Measurements from ENCODE around the gene IGDCC3.

The IGDCC3 gene

DNA sequence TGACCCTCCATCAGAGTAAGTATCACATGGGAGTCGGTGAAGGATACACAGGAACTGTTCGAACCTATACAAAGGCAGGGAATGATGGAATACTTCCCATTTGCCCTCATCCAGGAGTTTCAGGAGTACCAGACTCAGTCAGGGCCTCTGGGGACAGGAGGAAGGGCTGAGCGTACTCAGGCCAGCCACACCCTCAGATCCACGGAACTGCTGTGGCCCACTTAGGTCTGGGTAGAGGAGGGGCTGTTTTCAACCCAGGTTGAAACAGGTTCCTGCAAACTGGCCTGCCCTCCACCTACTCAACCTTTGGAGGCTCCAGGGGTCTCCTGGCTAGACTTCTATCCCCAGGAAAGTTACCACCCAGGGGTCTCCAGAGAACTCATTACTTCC is 6.7 kb upstream of the IGDCC3 start:
- H3K27me3 Mint-ChIP-seq = peaks cover 13% of the 10 kb centered on the region
- H3K9me3 Mint-ChIP-seq = no peaks in the 10 kb centered on the region
- H3K27ac Mint-ChIP-seq = no peak overlapping the region
- H3K36me3 Mint-ChIP-seq = no peaks in the 10 kb centered on the region
- H3K4me1 Mint-ChIP-seq = peaks cover 3% of the 10 kb centered on the region
- H3K4me3 Mint-ChIP-seq = peak overlapping the region; percentile 90

- no peaks in the 10 kb centered on the region for H3K36me3 Mint-ChIP-seq
- no peak overlapping the region for H3K27ac Mint-ChIP-seq
- H3K4me3 Mint-ChIP-seq = peak overlapping the region; percentile 71
- no peaks in the 10 kb centered on the region for H3K9me3 Mint-ChIP-seq
- peaks cover 3% of the 10 kb centered on the region for H3K4me1 Mint-ChIP-seq
- H3K27me3 Mint-ChIP-seq = peaks cover 13% of the 10 kb centered on the region
Observed at GRCh38 chr15:65383991-65384390, 6.2 kb upstream of the IGDCC3 start.

- peaks cover 5% of the 10 kb centered on the region for H3K4me1 Mint-ChIP-seq
Observed at GRCh38 chr15:65383456-65383855, 5.7 kb upstream of the IGDCC3 start.

DNA sequence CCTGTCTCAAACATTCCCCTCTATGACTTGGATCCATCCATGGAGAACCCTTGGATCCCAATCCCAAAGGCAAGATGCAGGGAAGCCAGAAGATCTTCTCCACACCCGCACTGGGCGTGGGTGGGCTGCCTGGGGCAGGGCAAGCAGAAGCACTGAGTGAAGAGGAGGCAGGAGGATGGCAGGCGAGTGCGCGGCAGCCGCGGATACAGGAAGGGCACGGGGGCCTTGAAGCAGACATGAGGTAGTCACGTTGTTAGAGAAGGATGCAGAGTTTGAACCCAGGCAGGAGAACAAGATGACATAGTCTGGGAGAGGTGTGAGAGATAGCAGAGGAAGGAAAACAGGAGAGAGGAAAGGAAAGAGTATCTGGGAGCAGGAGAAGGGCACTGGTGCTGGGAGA is 5.1 kb upstream of the IGDCC3 start:
- Mint-ChIP-seq H3K27me3 (peaks cover 20% of the 10 kb centered on the region), H3K4me3 (no peak overlapping the region), H3K9me3 (no peaks in the 10 kb centered on the region), H3K4me1 (peaks cover 7% of the 10 kb centered on the region), H3K27ac (peak overlapping the region; percentile 43), H3K36me3 (no peaks in the 10 kb centered on the region)

More at GRCh38 chr15:65383456-65383855, 5.7 kb upstream of the IGDCC3 start:
- peaks cover 18% of the 10 kb centered on the region for H3K27me3 Mint-ChIP-seq
- H3K27ac Mint-ChIP-seq = no peak overlapping the region
- no peaks in the 10 kb centered on the region for H3K36me3 Mint-ChIP-seq
- peak overlapping the region; percentile 71 for H3K4me3 Mint-ChIP-seq
- H3K9me3 Mint-ChIP-seq = no peaks in the 10 kb centered on the region

DNA sequence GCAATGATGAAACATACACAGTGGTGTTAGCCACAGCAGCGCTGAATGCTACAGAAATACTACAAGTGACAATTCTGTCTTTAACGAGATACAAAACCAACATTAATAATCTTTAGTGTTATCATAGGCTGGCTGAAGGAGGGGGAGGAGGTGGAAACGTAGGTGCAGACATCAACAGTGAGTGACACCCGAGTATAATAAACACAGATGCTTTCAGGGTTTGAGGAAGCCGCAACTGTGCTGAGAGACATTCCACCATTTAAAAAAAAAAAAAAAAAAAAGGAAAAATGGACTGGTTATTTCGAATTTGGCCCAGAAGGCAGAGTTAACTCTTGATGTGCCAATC is 4.3 kb upstream of the IGDCC3 start:
- no peak overlapping the region for H3K27ac Mint-ChIP-seq
- H3K36me3 Mint-ChIP-seq = no peaks in the 10 kb centered on the region

GRCh38 chr15:65381445-65382145 is 3.8 kb upstream of the IGDCC3 start:
- Mint-ChIP-seq H3K27me3 (peaks cover 25% of the 10 kb centered on the region), H3K4me1 (peaks cover 14% of the 10 kb centered on the region), H3K36me3 (no peaks in the 10 kb centered on the region), H3K27ac (no peak overlapping the region), H3K9me3 (no peaks in the 10 kb centered on the region), H3K4me3 (no peak overlapping the region)

More for the DNA sequence above, 4.3 kb upstream of the IGDCC3 start:
- H3K9me3 Mint-ChIP-seq = no peaks in the 10 kb centered on the region
- no peak overlapping the region for H3K4me3 Mint-ChIP-seq
- H3K4me1 Mint-ChIP-seq = peaks cover 8% of the 10 kb centered on the region
- H3K27me3 Mint-ChIP-seq = peaks cover 20% of the 10 kb centered on the region

GRCh38 chr15:65379986-65380385 is 2.2 kb upstream of the IGDCC3 start:
- no peak overlapping the region for H3K27ac Mint-ChIP-seq
- H3K4me3 Mint-ChIP-seq = no peak overlapping the region
- peaks cover 20% of the 10 kb centered on the region for H3K4me1 Mint-ChIP-seq
- no peaks in the 10 kb centered on the region for H3K9me3 Mint-ChIP-seq
- H3K27me3 Mint-ChIP-seq = peaks cover 40% of the 10 kb centered on the region
- no peaks in the 10 kb centered on the region for H3K36me3 Mint-ChIP-seq

- Mint-ChIP-seq H3K27ac (peak overlapping the region; percentile 59), H3K4me3 (peak overlapping the region; percentile 80), H3K36me3 (no peaks in the 10 kb centered on the region), H3K4me1 (peaks cover 20% of the 10 kb centered on the region), H3K9me3 (no peaks in the 10 kb centered on the region), H3K27me3 (peaks cover 48% of the 10 kb centered on the region)
Observed at GRCh38 chr15:65377105-65377975, 462 bp downstream of the IGDCC3 start.

- H3K4me1 Mint-ChIP-seq = peaks cover 20% of the 10 kb centered on the region
- H3K27ac Mint-ChIP-seq = peak overlapping the region; percentile 59
- H3K9me3 Mint-ChIP-seq = no peaks in the 10 kb centered on the region
- H3K4me3 Mint-ChIP-seq = peak overlapping the region; percentile 80
- H3K27me3 Mint-ChIP-seq = peaks cover 48% of the 10 kb centered on the region
- H3K36me3 Mint-ChIP-seq = no peaks in the 10 kb centered on the region
Observed at GRCh38 chr15:65376767-65377104, 1.1 kb downstream of the IGDCC3 start.

GRCh38 chr15:65375871-65376607 is 1.8 kb downstream of the IGDCC3 start:
- no peaks in the 10 kb centered on the region for H3K9me3 Mint-ChIP-seq
- peaks cover 46% of the 10 kb centered on the region for H3K27me3 Mint-ChIP-seq
- peak overlapping the region; percentile 69 for H3K4me3 Mint-ChIP-seq
- H3K36me3 Mint-ChIP-seq = no peaks in the 10 kb centered on the region
- H3K4me1 Mint-ChIP-seq = peaks cover 20% of the 10 kb centered on the region
- no peak overlapping the region for H3K27ac Mint-ChIP-seq

DNA sequence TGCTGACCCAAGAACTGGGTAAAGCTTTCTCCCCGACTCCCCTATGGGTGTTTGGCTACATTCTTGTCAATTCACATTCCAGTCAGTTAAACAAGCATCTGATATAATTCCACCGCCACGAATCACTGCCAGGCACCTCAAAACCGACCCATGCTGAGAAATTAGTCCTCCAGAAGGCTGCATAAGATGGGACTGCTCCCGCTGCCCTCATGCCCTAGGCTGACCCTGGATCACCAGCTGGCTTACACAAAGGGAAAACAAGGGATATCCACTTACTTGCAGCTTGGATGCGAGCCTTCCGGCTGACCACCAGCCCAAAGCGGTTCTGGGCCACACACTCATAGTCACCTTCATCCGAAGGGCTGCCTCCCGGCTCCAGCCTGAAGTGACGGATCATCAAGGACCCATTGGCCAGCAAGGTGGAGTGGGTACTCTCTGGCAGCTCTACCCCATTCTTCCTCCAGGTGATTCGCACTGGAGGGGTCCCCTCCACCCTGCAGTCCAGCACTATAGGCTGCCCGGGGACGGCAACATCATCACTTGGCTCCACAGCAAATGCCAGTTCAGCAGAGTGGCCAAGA is 2.9 kb downstream of the IGDCC3 start:
- Mint-ChIP-seq H3K27me3 (peaks cover 42% of the 10 kb centered on the region), H3K9me3 (no peaks in the 10 kb centered on the region), H3K4me1 (peaks cover 20% of the 10 kb centered on the region), H3K4me3 (no peak overlapping the region), H3K36me3 (no peaks in the 10 kb centered on the region), H3K27ac (no peak overlapping the region)

GRCh38 chr15:65374334-65374733 is 3.5 kb downstream of the IGDCC3 start:
- Mint-ChIP-seq H3K36me3 (no peaks in the 10 kb centered on the region), H3K4me1 (peaks cover 20% of the 10 kb centered on the region), H3K9me3 (no peaks in the 10 kb centered on the region)

GRCh38 chr15:65373163-65373651 is 4.6 kb downstream of the IGDCC3 start:
- Mint-ChIP-seq H3K4me1 (peaks cover 16% of the 10 kb centered on the region), H3K36me3 (no peaks in the 10 kb centered on the region), H3K9me3 (no peaks in the 10 kb centered on the region), H3K4me3 (no peak overlapping the region), H3K27me3 (peaks cover 34% of the 10 kb centered on the region), H3K27ac (no peak overlapping the region)

More at GRCh38 chr15:65374334-65374733, 3.5 kb downstream of the IGDCC3 start:
- Mint-ChIP-seq H3K27ac (no peak overlapping the region), H3K27me3 (peaks cover 41% of the 10 kb centered on the region), H3K4me3 (no peak overlapping the region)

- peaks cover 34% of the 10 kb centered on the region for H3K27me3 Mint-ChIP-seq
- no peak overlapping the region for H3K27ac Mint-ChIP-seq
Observed at GRCh38 chr15:65372787-65373067, 5.1 kb downstream of the IGDCC3 start.

GRCh38 chr15:65371976-65372786 is 5.6 kb downstream of the IGDCC3 start:
- Mint-ChIP-seq H3K36me3 (no peaks in the 10 kb centered on the region), H3K9me3 (no peaks in the 10 kb centered on the region), H3K27me3 (peaks cover 34% of the 10 kb centered on the region), H3K4me1 (peaks cover 15% of the 10 kb centered on the region), H3K4me3 (no peak overlapping the region), H3K27ac (no peak overlapping the region)

More at GRCh38 chr15:65372787-65373067, 5.1 kb downstream of the IGDCC3 start:
- Mint-ChIP-seq H3K36me3 (no peaks in the 10 kb centered on the region), H3K9me3 (no peaks in the 10 kb centered on the region), H3K4me3 (no peak overlapping the region), H3K4me1 (peaks cover 16% of the 10 kb centered on the region)
